ENCODE measurements around the gene PTPRE.

GRCh38 chr10:127875916-127876315, 31.0 kb upstream of the PTPRE start:
- TF ChIP-seq CTCF (IDR thresholded peaks at IDR 0.05; ENCODE audit: low read depth, low read length, missing input control) (no peak), RAD21 (IDR thresholded peaks at IDR 0.05) (no peak)

Data from liver (tissue), 3 donors.